DOHH2 (cell line): ENCODE results near the gene FGGY.

Experiments used
- H3F3A ChIP-seq: fragments of 200-600 bp; sonication (generic), shearing (Covaris generic); 2 replicates; pipeline ENCODE4 v1.6.0; 2016; ENCODE audit warnings: antibody characterized with exemption, mild to moderate bottlenecking; ENCODE audit not compliant: control insufficient read depth, insufficient read depth
- H3K27ac ChIP-seq: fragments of 200-600 bp; sonication (generic); 2 replicates; pipeline ENCODE4 v1.5.1; 2014; ENCODE audit warnings: low read depth, mild to moderate bottlenecking, low read length, moderate library complexity
- H3K27me3 ChIP-seq: fragments of 200-600 bp; sonication (generic); 2 replicates; pipeline ENCODE4 v1.6.1; 2014; ENCODE audit warnings: mild to moderate bottlenecking, low read length, mixed read lengths; ENCODE audit not compliant: control insufficient read depth
- H3K36me3 ChIP-seq: fragments of 200-600 bp; sonication (generic); 2 replicates; pipeline ENCODE4 v1.6.1; 2014; ENCODE audit warnings: mild to moderate bottlenecking, low read length, moderate library complexity, mixed read lengths; ENCODE audit not compliant: control insufficient read depth
- H3K4me1 ChIP-seq: fragments of 200-600 bp; sonication (generic); 2 replicates; pipeline ENCODE4 v1.6.1; 2014; ENCODE audit warnings: mild to moderate bottlenecking, low read length, mixed read lengths; ENCODE audit not compliant: control insufficient read depth
- H3K4me2 ChIP-seq: fragments of 200-600 bp; sonication (generic); 2 replicates; pipeline ENCODE4 v1.6.0; 2014; ENCODE audit warnings: mild to moderate bottlenecking, low read length, moderate library complexity
- H3K4me3 ChIP-seq: fragments of 200-600 bp; sonication (generic); 2 replicates; pipeline ENCODE4 v1.5.1; 2014; ENCODE audit warnings: mild to moderate bottlenecking, low read length, mixed read lengths
- H3K79me2 ChIP-seq: fragments of 200-600 bp; sonication (generic); 2 replicates; pipeline ENCODE4 v1.6.1; 2014; ENCODE audit warnings: mild to moderate bottlenecking, low read length, mixed read lengths; ENCODE audit not compliant: control insufficient read depth
- H3K9me2 ChIP-seq: fragments of 200-600 bp; sonication (generic); replicated peaks from 2 replicates; pipeline ENCODE4 v1.6.1; 2014; ENCODE audit warnings: mild to moderate bottlenecking, low read length, mixed read lengths; ENCODE audit not compliant: control insufficient read depth
- H3K9me3 ChIP-seq: fragments of 200-600 bp; sonication (generic); 2 replicates; pipeline ENCODE4 v1.6.1; 2014; ENCODE audit warnings: antibody characterized with exemption, low read length, mixed read lengths; ENCODE audit not compliant: control insufficient read depth, insufficient read depth
- H4K20me1 ChIP-seq: fragments of 200-600 bp; sonication (generic); 2 replicates; pipeline ENCODE4 v1.6.0; 2014; ENCODE audit warnings: low read depth, mild to moderate bottlenecking, antibody characterized with exemption, low read length, moderate library complexity; ENCODE audit not compliant: control insufficient read depth, insufficient read depth
- EZH2phosphoT487 ChIP-seq: fragments of 200-600 bp; sonication (generic); IDR thresholded peaks from 2 replicates; pipeline ENCODE4 v1.6.1; 2017; ENCODE audit warnings: borderline replicate concordance, mild to moderate bottlenecking, antibody characterized with exemption, low read length, moderate library complexity, mixed read lengths
- TF ChIP-seq, protein P1 (sequence below): fragments of 200-600 bp; sonication (generic); IDR thresholded peaks from one replicate; pipeline ENCODE4 v1.5.1; 2014; ENCODE audit warnings: antibody characterized with exemption, mild to moderate bottlenecking, low read depth, low read length; ENCODE audit not compliant: poor library complexity, severe bottlenecking

The FGGY gene

DNA sequence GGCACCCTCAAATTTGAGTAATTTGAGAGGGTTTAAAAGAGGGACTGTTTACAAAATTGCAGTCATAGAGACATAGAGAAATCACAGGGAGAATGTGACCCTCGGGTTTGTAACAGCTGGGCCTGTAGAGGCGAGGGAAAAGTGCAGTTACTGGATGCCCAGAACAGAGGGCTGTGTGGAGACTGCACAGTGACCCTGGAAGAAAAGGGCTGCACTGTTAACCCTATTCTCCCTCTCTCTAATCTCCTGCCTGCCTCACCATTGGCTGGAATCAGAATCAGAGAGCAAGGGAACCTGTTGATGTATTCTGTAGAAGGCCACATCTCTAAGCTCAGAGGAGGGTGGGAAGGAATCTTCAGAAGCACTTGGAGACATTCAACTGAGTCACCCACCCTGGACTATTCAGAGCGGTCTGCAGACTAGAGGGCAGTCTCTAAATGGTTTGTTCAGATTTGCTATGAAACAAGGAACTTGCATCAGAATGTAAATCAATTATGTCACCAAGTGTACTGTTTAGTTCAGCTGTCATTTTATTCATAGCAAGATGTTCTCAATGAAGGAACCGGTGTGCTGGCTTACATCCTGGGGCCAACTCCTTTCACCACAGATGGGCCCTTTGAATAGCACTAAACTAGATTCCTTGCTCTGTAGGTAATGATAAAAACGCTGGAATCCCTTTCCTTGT, 385.6 kb downstream of the FGGY start:
- Histone ChIP-seq H3K9me2 (no peaks in the 10 kb centered on the region), H3K4me1 (no peaks in the 10 kb centered on the region), H3K9me3 (no peaks in the 10 kb centered on the region), H3K79me2 (no peaks in the 10 kb centered on the region), H3K36me3 (no peaks in the 10 kb centered on the region), H3K4me3 (no peak overlapping the region), H3K4me2 (no peak overlapping the region), H3K27me3 (no peaks in the 10 kb centered on the region), H3K27ac (no peak overlapping the region), H3F3A (no peaks in the 10 kb centered on the region), H4K20me1 (no peaks in the 10 kb centered on the region)
- no peak for TF ChIP-seq EZH2phosphoT487
- TF ChIP-seq, protein P1, sequence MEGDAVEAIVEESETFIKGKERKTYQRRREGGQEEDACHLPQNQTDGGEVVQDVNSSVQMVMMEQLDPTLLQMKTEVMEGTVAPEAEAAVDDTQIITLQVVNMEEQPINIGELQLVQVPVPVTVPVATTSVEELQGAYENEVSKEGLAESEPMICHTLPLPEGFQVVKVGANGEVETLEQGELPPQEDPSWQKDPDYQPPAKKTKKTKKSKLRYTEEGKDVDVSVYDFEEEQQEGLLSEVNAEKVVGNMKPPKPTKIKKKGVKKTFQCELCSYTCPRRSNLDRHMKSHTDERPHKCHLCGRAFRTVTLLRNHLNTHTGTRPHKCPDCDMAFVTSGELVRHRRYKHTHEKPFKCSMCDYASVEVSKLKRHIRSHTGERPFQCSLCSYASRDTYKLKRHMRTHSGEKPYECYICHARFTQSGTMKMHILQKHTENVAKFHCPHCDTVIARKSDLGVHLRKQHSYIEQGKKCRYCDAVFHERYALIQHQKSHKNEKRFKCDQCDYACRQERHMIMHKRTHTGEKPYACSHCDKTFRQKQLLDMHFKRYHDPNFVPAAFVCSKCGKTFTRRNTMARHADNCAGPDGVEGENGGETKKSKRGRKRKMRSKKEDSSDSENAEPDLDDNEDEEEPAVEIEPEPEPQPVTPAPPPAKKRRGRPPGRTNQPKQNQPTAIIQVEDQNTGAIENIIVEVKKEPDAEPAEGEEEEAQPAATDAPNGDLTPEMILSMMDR = no peak

DNA sequence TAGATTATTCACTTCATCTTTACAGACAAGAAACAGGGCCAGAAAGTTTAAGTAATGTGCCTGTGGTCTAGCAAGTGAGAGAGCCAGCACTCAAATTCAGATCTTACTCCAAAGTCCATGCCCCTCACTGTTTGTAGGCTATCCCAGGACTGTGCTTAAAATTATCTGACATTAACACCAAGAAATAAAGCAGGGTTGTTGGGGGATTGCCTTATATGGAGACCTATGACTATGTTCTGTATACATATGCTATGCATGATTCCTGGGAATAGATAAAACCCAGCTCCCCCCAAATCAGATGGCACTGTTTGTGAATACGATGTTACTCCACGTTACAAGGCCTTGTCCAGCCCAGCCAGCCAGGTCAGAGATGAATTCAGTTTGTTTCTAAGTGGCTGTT, 386.3 kb downstream of the FGGY start:
- Histone ChIP-seq H3K4me1 (no peaks in the 10 kb centered on the region), H3K9me2 (no peaks in the 10 kb centered on the region), H3K27ac (no peak overlapping the region), H3K4me2 (no peak overlapping the region), H3K9me3 (no peaks in the 10 kb centered on the region), H3K4me3 (no peak overlapping the region), H3K36me3 (no peaks in the 10 kb centered on the region), H3K79me2 (no peaks in the 10 kb centered on the region), H3K27me3 (no peaks in the 10 kb centered on the region), H4K20me1 (no peaks in the 10 kb centered on the region), H3F3A (no peaks in the 10 kb centered on the region)
- no peak for TF ChIP-seq EZH2phosphoT487
- TF ChIP-seq, protein P1 = no peak

DNA sequence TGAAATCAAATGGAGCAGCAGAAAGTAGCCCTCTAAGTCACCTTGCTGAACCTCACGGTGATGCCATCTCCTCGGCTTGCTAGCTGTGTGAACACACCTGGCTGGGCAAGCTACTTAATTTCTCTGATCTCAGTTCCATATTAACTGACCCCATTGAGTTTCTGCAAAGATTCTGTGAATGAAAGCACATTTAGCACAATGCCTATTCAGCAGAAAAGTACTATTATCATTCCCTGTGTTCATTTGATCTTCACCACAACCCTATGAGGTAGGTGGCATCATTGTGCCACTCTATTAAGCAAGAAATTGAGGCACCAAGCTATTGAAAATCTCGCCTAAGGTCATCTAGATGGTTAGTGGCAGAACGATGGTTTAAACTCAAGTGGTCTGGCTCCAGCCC, 387.8 kb downstream of the FGGY start:
- Histone ChIP-seq H3K9me2 (no peaks in the 10 kb centered on the region), H3K4me1 (no peaks in the 10 kb centered on the region)

More for the DNA sequence above, 387.8 kb downstream of the FGGY start:
- H3K79me2 ChIP-seq = no peaks in the 10 kb centered on the region
- H3K4me3 ChIP-seq = no peak overlapping the region
- no peaks in the 10 kb centered on the region for H3F3A ChIP-seq
- no peak overlapping the region for H3K27ac ChIP-seq
- TF ChIP-seq, protein P1 = no peak
- TF ChIP-seq EZH2phosphoT487 = no peak
- H3K4me2 ChIP-seq = no peak overlapping the region
- H4K20me1 ChIP-seq = no peaks in the 10 kb centered on the region
- H3K9me3 ChIP-seq = no peaks in the 10 kb centered on the region
- no peaks in the 10 kb centered on the region for H3K36me3 ChIP-seq
- H3K27me3 ChIP-seq = no peaks in the 10 kb centered on the region
